D721Med (cell line): ENCODE data around the gene AGAP1.

Experiments used
- DNase-seq: peaks from one replicate; pipeline ENCODE4 v3.0.0; 2011; ENCODE audit warnings: low spot score; ENCODE audit not compliant: insufficient read length
- FAIRE-seq: peaks from 2 replicates; lab custom pipeline; 2011; peaks lifted over from hg19 to GRCh38; lab: Jason Lieb, UNC
- CTCF ChIP-seq: IDR thresholded peaks from 2 replicates; pipeline ENCODE4 v1.5.1; 2012; ENCODE audit warnings: mild to moderate bottlenecking, control low read depth; ENCODE audit not compliant: insufficient read depth; ENCODE audit errors: missing control alignments

The AGAP1 gene

GRCh38 chr2:236046715-236047114, 552.9 kb downstream of the AGAP1 start:
- FAIRE-seq (no peak), DNase-seq (no peak)
- TF ChIP-seq CTCF = no peak

GRCh38 chr2:236047176-236047575, 553.3 kb downstream of the AGAP1 start:
- TF ChIP-seq CTCF = no peak
- DNase-seq (no peak), FAIRE-seq (no peak)

- DNase-seq (no peak), FAIRE-seq (no peak)
Observed at GRCh38 chr2:236047886-236048540, 554.2 kb downstream of the AGAP1 start.

GRCh38 chr2:236049981-236050380, 556.1 kb downstream of the AGAP1 start:
- FAIRE-seq (no peak), DNase-seq (no peak)
- no peak for TF ChIP-seq CTCF

More at GRCh38 chr2:236047886-236048540, 554.2 kb downstream of the AGAP1 start:
- TF ChIP-seq CTCF = no peak

GRCh38 chr2:236051351-236051750, 557.5 kb downstream of the AGAP1 start:
- DNase-seq (no peak), FAIRE-seq (no peak)
- no peak for TF ChIP-seq CTCF

- DNase-seq = no peak
- FAIRE-seq = no peak
- no peak for TF ChIP-seq CTCF
Observed at GRCh38 chr2:236051806-236052205, 558.0 kb downstream of the AGAP1 start.

- no peak for TF ChIP-seq CTCF
- DNase-seq = no peak
- FAIRE-seq = no peak
Observed at GRCh38 chr2:236052206-236052605, 558.4 kb downstream of the AGAP1 start.
